ENCODE results near the gene NBEAL1. TPM values are rescaled to one million over a fixed set of nuclear protein-coding genes. Genes with fewer than 3 reads are reported as not detected.
"Not testable (repeated sequence)": the region's sequence is repeated elsewhere in the genome, so short reads cannot be mapped to it uniquely, and the experiment has no call there.

Gene NBEAL1
- total RNA-seq, 1 donor from 2014 or later: 67.2 TPM

DNA sequence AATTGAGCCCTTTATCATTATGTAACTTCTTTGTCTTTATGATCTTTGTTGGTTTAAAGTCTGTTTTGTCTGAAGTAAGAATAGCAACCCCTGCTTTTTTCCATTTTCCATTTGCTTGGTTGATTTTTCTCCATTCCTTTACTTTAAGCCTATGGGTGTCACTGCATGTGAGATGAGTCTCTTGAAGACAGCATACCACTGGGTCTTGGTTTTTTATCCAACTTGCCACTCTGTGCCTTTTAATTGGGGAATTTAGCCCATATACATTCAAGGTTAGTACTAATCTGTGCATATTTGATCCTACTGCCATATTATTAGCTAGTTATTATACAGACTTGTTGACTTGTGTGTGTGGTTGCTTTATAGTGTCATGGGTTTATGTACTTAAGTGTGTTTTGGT lies 89.6 kb downstream of the NBEAL1 start:
- H3K27ac ChIP-seq: no peak overlapping the region
- no peak overlapping the region for H3K4me3 ChIP-seq
- H3K27me3 ChIP-seq (ENCODE audit: low read depth): no peaks in the 10 kb centered on the region
- intact Hi-C loops (cut with DNase I): no loop called here
- ATAC-seq (no peak), DNase-seq (no peak)
- H3K9me3 ChIP-seq: peaks cover 17% of the 10 kb centered on the region
- H3K4me1 ChIP-seq: peaks cover 3% of the 10 kb centered on the region
- TF ChIP-seq, protein P1, sequence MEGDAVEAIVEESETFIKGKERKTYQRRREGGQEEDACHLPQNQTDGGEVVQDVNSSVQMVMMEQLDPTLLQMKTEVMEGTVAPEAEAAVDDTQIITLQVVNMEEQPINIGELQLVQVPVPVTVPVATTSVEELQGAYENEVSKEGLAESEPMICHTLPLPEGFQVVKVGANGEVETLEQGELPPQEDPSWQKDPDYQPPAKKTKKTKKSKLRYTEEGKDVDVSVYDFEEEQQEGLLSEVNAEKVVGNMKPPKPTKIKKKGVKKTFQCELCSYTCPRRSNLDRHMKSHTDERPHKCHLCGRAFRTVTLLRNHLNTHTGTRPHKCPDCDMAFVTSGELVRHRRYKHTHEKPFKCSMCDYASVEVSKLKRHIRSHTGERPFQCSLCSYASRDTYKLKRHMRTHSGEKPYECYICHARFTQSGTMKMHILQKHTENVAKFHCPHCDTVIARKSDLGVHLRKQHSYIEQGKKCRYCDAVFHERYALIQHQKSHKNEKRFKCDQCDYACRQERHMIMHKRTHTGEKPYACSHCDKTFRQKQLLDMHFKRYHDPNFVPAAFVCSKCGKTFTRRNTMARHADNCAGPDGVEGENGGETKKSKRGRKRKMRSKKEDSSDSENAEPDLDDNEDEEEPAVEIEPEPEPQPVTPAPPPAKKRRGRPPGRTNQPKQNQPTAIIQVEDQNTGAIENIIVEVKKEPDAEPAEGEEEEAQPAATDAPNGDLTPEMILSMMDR (IDR thresholded peaks at IDR 0.05): no peak
- H3K36me3 ChIP-seq: peaks cover 44% of the 10 kb centered on the region

DNA sequence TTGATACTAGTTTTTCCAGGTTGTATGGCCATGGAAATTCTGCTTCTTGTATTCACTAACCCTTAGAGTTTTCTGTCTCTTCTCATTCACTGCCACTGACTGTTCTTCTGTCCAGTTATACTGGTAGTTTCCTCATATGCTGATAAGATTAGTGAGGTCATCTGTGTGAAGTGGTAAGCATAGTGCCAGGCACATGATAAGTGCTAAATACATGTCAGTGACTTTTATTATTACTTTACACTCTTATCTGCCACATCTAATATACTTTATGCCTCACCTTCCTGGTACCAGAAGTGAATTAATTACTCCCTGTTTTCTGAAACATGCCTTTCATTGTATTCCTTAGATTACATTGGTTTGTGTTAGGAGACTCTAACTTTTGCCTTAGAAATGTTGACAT lies 91.3 kb downstream of the NBEAL1 start:
- ATAC-seq (peak; percentile 65 to 82), DNase-seq (no peak)
- TF ChIP-seq, protein P1 (IDR thresholded peaks at IDR 0.05): no peak
- Histone ChIP-seq H3K9me3 (peaks cover 17% of the 10 kb centered on the region), H3K27ac (no peak overlapping the region), H3K36me3 (peaks cover 48% of the 10 kb centered on the region), H3K4me1 (peaks cover 3% of the 10 kb centered on the region), H3K4me3 (no peak overlapping the region), H3K27me3 (ENCODE audit: low read depth) (no peaks in the 10 kb centered on the region)
- intact Hi-C loops (cut with DNase I): no loop called here

DNA sequence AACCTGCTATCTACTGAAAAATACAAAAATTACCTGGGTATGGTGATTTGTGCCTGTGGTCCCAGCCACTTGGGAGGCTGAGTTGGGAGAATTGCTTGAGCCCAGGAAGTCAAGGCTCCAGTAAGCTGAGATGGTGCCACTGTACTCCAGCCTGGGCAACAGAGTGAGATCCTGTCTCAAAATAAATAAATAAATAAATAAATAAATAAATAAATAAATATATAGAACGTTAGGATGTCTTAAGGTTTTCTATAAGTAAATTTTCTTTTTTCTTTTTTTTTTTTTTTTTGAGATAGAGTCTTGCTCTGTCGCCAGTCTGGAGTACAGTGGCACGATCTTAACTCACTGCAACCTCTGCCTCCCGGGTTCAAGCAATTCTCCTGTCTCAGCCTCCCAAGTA lies 95.8 kb downstream of the NBEAL1 start:
- intact Hi-C loops (cut with DNase I); DNase-seq; H3K27ac ChIP-seq; H3K9me3 ChIP-seq; H3K27me3 ChIP-seq (ENCODE audit: low read depth); H3K4me3 ChIP-seq; ATAC-seq; H3K4me1 ChIP-seq: not testable (repeated sequence)
- H3K36me3 ChIP-seq: peaks cover 81% of the 10 kb centered on the region

DNA sequence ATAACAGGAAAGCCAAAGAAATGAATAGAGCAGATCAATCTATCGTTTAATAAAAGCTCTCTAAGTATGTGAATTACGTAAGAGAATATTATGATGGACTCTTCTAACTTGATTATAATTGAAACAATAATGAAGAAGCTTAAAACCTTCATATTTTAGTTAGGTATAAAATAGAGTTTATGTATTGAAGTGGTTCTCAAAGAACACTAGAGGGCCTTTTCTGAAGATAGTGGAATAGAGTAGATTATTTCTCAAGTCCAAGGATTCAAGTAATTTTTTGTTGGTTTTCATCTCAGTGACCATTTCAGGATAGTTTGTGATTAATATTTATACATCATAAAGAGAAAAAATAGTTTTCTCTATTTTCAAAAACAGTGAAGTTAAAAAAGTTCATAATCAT lies 97.7 kb downstream of the NBEAL1 start:
- no peak overlapping the region for H3K4me3 ChIP-seq
- intact Hi-C loops (cut with DNase I): no loop called here
- peaks cover 90% of the 10 kb centered on the region for H3K36me3 ChIP-seq
- H3K9me3 ChIP-seq: no peaks in the 10 kb centered on the region
- TF ChIP-seq, protein P1 (IDR thresholded peaks at IDR 0.05): no peak
- ATAC-seq (no peak), DNase-seq (no peak)
- H3K27me3 ChIP-seq (ENCODE audit: low read depth): no peaks in the 10 kb centered on the region
- H3K27ac ChIP-seq: no peak overlapping the region
- no peaks in the 10 kb centered on the region for H3K4me1 ChIP-seq

DNA sequence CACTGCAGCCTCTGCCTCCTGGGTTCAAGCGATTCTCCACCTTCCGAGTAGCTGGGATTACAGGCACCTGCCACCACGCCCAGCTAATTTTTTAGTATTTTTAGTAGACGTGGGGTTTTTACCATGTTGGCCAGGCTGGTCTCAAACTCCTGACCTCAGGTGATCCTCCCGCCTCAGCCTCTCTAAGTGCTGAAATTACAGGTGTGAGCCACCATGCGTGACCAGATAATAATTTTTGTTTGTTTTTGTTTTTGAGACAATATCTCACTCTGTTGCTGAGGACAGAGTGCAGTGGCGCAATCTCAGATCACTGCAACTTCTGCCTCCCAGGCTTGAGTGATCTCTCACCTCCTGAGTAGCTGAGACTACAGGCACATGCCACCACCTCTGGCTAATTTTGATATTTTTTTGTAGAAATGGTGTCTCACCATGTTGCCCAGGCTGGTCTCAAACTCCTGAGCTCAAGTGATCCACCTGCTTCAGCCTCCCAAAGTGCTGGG lies 100.6 kb downstream of the NBEAL1 start:
- intact Hi-C loops (cut with DNase I); H3K9me3 ChIP-seq; DNase-seq; H3K27me3 ChIP-seq (ENCODE audit: low read depth); ATAC-seq; H3K4me1 ChIP-seq; H3K27ac ChIP-seq; H3K4me3 ChIP-seq: not testable (repeated sequence)
- H3K36me3 ChIP-seq: peaks cover 69% of the 10 kb centered on the region

DNA sequence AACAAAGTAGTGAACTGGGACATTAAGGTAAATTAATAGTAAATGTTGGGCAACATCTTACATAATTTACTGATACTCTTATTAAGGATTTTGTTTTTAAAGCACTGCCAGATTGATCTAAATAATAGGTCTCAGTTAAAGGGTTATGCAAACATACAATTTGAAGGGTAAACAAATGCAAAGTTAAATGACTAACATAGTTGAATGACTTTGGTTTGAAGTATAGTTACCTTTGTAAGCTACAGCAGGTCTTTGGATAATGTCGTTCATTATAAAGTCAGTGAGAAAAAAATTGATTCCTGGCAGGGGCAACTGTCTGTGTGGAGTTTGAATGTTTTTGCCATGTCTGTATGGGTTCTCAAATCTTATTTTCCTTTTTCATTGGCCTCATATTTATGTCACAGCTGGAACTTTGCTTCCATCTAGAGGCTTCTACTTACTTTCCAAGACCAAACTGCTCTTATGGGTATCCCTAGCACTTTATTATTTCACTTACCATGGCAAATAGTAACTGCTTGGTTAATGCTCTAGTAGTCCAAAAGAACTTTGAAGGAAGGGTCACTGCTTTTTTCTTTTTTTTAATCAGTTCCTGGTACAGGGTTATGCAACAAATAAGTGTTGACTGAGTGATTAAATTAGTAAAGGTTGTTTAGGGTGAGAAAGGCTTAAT lies 107.8 kb downstream of the NBEAL1 start:
- TF ChIP-seq, protein P1 (IDR thresholded peaks at IDR 0.05): peak; percentile 23
- intact Hi-C loops (cut with DNase I): no loop called here
- peaks cover 46% of the 10 kb centered on the region for H3K36me3 ChIP-seq
- no peaks in the 10 kb centered on the region for H3K27me3 ChIP-seq (ENCODE audit: low read depth)
- H3K4me1 ChIP-seq: no peaks in the 10 kb centered on the region
- ATAC-seq (peak; percentile 73 to 90), DNase-seq (no peak)
- no peak overlapping the region for H3K4me3 ChIP-seq
- H3K27ac ChIP-seq: no peak overlapping the region
- no peaks in the 10 kb centered on the region for H3K9me3 ChIP-seq
